ENCODE data around the gene NEK4.
"Not testable (repeated sequence)": the region's sequence is repeated elsewhere in the genome, so short reads cannot be mapped to it uniquely, and the experiment has no call there.

Gene NEK4

DNA sequence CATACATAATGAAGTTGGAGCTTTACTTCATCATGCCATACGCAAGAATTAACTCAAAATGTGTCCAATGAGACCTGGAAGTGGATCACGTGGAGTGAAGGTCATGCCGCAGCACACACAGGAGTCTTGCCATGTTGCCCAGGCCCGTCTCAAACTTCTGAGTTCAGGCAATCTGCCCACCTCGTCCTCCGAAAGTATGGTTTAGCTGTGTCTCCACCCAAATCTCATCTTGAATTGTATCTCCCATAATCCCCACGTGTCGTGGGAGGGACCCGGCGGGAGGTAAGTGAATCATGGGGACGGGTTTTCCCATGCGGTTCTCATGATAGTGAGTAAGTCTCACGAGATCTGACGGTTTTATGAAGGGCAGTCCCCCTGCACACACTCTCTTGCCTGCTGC, 39.1 kb downstream of the NEK4 start:
- no peak for DNase-seq (ENCODE audit: low spot score)

DNA sequence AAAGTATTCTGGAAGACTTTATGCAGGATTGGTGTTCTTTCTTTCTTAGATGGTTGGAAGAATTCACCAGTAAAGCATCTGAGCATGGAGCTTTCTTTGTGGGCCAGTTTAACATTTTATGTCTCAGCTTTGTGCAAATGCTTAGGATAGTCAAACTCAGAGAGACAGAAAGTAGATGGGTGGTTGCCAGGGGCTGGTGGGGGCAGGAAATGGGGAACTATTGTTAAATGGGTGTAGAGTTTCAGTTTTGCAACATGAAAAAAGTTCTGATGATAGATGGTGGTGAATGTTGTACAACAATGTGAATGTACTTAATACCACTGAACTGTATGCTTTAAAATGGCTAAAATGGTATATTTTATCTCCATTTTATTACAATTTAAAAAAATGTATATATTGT, 40.1 kb downstream of the NEK4 start:
- no peak for DNase-seq (ENCODE audit: low spot score)

DNA sequence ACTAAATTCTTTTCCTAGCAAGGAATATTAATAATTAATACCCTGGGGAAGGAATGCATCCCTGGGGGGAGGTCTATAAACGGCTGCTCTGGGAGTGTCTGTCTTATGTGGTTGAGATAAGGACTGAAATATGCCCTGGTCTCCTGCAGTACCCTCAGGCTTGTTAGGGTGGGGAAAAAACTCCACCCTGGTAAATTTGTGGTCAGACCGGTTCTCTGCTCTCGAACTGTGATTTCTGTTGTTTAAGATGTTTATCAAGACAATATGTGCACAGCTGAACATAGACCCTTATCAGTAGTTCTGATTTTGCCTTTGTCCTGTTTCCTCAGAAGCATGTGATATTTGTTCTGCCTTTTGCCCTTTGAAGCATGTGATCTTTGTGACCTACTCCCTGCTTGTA, 42.0 kb downstream of the NEK4 start:
- not testable (repeated sequence) for DNase-seq (ENCODE audit: low spot score)

DNA sequence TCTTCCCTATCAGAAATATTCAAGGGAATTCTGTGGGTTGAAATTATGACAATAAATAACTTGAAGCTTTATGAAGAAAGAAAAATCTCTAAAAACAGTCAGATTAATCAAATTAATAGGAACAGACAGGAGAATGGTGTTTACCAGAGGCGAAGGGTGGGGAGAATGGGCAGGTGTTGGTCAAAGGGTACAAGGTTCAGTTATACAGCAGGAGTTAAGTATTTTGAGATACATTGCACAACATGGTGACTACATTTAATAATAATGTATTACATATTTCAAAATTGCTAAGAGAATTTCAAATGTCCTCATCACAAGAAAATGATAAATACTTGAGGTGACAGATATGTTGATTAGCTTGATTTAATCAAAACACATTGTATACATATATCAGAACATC, 46.2 kb downstream of the NEK4 start:
- DNase-seq (ENCODE audit: low spot score), result no peak

DNA sequence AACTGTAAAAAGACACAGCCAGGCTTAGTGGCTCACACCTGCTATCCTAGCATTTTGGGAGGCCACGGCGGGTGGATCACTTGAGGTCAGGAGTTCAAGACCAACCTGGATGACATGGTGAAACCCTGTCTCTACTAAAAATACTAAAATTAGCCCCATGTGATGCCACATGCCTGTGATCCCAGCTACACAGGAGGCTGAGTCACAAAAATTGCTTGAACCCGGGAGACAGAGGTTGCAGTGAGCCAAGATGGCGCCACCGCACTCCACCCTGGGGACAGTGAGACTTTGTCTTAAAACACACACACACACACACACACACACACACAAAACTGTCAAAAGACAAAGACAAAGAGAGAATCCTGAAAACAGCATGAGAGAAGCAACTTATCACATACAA, 46.8 kb downstream of the NEK4 start:
- no peak for DNase-seq (ENCODE audit: low spot score)

DNA sequence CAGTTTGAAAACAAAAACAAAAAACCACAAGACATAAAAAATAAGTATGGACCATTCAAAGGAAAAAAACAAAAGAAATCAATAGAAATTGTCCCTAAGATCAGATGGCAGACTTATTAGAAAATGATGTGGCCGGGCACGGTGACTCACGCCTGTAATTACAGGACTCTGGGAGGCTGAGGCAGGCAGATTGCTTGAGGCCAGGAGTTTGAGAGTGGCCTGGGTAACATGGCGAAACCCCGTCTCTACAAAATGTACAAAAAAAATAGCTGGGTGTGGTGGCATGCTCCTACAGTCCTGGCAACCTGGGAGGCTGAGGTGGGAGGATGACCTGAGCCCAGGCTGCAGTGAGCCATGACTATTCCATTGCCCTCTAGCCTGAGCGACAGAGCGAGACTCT, 48.2 kb downstream of the NEK4 start:
- no peak for DNase-seq (ENCODE audit: low spot score)

DNA sequence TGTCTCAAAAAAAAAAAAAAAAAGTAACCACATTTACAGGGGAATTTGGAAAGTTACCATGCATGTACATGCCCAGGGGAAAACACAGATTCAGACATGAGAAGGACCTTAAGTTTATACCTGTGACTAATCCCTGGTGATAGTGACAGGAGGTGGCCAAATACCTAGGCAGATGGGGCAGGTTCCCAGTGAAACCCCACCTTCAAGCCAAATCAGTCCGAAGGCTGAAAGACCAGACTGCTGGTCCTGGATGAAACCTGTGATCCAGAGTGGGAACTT, 49.1 kb downstream of the NEK4 start:
- DNase-seq (ENCODE audit: low spot score), result no peak

DNA sequence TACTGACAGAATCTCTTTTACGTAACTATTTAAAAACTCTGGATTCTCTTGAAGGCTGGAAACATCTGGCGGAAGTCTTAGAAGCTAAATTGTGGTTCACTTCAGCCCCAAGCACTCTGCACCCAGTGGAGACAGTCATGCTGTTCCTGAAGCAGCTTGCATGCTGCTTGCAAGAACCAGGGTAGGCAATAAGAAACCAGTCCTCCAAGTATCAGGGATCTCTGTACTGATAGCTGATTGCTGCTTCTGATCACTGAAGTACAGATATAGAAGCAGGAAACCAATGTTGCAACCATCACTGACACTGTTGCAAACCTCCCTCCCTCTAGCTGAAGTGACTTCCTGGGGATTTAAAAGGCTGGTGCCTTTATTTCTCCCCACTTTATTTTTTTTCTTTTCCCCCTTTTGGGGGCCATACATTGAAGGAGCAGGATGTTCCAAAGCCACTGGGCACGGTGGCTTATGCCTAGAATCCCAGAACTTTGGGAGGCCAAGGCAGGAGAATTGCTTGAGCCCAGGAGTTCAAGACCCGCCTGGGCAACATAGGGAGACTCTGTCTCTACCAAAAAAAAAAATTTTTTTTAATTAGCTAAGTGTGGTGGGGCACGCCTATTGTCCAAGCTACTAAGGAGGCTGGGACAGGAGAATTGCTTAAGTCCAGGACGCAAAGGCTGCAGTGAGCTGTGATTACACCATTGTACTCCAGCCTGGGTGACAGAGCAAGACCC, 49.6 kb downstream of the NEK4 start:
- no peak for DNase-seq (ENCODE audit: low spot score)

DNA sequence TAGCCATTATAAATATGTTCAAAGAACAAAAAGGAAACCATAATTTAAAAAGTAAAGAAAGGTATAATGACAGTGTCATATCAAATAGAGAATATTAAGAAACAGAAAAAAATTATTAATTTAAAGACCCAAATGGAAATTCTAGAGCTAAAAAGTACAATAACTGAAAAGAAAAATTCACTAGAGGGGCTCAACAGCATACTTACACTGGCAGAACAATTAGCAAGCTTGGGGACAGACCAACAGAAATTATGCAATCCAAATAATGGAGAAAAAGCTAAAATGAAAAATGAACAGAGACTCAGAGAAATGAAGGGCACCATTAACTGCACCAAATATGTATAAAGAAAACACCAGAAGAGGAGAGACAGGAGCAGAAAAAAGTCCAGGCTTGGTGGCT, 51.1 kb downstream of the NEK4 start:
- no peak for DNase-seq (ENCODE audit: low spot score)

DNA sequence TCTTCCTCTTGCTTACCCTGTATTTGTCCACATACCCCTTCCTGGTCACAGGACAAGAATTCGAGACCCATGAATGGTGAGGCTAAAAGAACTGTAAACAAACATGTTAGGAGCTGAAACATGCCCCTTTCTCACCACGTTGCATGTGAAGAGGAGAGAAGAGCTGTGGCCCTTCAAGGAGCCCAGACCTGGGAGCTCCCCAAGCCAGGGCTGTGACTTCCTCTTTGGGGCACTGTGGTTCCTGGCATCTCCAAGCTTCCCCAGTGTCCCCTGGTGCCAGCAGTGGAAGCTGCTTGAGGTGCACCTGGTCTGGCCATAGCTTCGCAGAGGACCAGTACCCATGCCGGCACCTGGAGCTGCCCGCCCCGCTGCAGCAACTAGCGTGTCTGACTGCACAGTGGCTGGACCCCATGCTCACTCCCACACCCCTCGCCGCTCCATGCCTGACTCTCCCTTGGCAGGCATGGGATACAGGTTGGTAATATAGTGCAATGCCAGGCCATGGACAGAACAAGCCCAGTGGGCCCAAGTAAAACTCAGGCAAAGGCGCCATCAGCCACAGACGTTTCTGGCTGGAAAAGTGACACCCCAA, 54.9 kb downstream of the NEK4 start:
- DNase-seq (ENCODE audit: low spot score), result no peak

DNA sequence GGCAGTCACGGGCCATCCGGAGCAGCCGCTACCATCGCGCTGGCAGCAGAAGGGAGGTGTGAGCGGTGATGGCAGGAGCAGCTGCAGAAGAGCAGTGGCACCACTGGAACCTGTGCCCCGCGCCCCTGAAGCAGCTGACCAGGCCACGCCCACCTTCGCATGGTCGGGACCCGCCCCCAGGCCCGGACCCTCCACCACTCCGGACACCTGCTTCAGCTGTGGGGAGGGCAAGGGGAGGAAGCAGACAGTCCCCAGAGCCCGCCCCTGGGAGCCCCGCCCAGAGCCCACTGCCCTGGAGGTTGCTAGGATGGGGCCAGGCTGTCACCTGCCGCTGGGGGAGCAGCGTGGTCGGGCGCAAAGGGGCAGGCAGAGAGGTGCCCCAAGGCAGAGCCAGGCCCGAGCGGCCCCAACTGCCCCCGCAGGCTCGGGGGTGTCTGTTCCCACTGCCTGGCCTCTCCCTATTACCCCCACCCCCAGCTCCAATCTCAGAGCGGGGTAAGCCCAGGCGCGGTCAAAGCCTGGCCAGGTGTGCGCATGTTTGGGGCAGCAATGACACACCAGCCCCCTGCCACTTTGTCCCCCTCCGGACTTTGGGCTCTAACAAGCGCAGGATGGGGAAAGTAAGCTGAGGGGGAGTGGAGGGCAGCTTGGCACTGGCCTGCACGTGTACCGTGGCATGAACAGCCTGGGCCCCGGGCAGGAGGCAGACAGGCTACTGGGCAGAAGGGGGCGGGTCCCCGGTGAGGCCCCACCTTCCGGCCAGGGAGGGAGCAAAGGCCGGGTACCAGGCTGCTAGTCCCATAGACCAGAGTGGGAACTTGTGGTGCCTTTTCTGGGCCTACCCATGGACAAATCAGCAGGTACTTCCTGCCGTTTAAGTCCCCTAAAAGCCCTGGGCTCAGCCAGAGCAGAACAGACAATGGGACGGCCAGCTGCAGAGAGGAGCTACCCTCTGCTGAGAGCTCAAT, 56.1 kb downstream of the NEK4 start:
- no peak for DNase-seq (ENCODE audit: low spot score)

DNA sequence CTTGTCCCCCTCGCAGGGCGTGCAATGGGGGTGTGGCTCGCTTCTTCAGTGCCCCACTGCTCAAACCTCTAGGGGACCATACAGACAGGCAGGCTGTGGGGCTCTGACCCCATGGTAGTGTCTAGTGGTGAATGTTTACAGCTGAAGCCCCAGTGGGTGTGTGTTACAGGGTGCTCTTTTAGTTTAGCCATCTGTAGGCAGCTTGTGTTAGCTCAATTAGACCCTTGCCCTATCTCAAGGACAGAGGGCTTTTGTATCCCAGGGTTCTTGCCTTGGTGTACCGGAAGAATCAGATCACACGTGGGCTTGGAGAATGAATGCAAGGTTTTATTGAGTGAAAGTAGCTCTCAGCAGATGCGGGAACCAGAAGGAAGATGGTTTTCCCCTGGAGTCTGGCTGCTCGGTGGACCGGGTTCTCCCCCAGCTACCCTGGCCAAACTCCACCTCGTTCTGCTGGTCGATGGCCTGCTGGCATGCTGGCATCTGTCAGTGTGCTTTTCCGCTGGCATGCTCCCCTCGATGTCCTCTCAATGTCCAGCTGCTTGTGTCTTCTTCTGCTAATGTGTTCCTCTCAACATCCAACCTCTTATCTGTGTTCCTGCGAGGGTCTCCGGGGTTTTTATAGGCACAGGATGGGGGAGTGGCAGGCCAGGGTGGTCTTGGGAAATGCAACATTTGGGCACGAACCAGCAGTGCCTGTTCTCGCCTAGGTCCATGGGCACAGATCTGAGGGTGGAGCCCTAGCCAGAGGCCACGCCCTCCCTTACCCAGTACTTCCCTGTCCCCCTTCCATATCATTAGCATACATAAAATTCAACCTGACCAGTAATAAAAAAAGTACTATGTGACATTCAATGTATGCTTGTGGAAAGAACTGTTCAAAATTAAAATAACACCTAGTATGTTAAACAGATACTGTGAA, 58.2 kb downstream of the NEK4 start:
- DNase-seq (ENCODE audit: low spot score), result no peak

DNA sequence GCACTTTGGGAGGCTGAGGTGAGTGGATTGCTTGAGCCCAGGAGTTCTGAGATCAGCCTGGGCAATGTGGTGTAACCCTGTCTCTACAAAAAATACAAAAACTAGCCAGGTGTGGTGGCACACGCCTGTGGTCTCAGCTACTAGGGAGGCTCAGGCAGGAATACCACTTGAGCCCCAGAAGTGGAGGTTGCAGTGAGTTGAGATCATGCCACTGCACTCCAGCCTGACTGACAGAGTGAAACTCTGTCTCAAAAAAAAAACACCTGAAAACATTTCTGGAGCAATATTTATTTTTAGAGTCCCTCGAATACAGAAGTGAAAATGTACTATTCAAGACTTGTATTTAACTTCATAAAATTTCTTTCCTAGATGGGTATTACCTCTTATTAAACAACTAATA, 60.2 kb downstream of the NEK4 start:
- no peak for DNase-seq (ENCODE audit: low spot score)

DNA sequence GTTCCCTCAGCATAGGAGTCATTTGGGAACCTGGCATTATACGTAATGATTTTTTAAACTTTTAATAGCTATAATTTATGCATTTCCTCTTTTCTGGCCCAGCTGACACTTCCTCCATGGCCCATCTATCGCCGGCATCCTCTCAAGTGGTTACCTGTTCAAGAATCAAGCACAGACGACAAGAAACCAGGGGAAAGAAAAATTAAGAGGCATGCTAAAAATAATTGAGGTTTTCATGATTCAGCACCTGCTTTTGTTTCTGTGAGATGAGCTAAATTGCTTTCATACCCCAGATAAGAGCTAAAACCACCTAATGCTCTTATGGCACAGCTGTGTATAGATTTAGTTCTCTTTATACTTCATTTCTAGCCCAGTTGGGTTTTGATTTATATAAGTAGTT, 63.2 kb downstream of the NEK4 start:
- no peak for DNase-seq (ENCODE audit: low spot score)

DNA sequence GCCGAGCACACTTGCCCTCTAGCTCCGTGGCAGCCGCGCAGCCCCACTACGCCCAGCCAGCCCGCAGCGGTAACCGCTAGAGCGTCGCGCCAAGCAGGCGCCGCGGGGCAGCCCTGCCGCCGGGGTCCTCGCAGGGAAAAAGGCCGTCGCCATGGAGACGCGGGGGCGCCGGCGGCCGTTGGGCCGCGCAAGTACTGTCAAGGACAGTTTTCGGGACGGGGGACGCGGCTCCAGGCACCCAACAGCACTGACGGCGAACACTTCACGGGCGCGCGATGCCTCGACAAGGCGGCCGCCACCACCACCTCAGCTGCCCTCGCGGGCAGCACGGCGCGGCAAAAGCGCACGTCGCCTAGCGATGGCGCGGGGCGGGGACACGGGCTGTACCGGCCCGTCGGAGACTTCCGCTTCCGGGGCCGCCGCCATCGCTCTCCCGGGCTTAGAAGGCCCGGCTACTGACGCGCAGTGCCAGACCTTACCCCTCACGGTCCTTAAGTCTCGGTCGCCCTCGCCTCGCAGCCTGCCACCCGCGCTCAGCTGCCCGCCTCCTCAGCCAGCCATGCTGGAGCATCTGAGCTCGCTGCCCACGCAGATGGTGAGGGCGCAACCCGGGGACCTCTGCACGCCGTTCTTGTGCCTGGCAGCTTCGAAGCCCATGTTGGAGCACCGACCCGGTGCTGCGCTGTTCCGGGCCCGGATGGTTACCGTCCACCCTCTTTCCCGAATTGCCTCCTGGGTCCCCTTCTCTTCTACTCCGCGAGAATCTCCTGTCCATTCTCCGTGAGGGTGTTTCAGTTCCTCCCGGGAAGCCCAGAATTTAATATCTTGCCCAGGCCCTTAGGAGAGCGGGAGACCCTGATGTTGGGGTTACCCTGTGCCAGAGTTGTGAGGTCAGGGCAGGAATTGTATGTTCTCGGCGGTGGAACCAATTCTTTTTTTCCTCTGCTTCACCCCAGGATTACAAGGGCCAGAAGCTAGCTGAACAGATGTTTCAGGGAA, 64.8 kb downstream of the NEK4 start, which contains the start of the genes GLT8D1 and SPCS1:
Gene GLT8D1 (minus strand): TSS at position 104 of the 999 bp plus-strand sequence. CDS start 5,331 bp downstream, outside the sequence.
Gene SPCS1 (plus strand): TSS at position 419 of the 999 bp plus-strand sequence. CDS start 141 bp downstream, at position 560.
- peak; percentile 61 for DNase-seq (ENCODE audit: low spot score)

DNA sequence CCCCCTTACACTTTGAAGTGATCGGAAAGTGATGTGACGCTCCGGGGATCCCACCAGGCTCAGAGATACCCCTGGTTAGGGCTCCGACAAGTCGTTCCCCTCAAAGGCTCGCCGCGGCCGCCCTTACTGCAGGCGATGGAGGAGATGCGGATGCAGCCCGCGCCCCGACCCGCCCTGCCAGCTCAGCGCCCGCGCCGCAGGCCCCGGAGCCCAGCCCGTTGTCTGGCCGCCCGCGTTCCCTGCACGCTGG, 65.4 kb downstream of the NEK4 start:
- no peak for DNase-seq (ENCODE audit: low spot score)

DNA sequence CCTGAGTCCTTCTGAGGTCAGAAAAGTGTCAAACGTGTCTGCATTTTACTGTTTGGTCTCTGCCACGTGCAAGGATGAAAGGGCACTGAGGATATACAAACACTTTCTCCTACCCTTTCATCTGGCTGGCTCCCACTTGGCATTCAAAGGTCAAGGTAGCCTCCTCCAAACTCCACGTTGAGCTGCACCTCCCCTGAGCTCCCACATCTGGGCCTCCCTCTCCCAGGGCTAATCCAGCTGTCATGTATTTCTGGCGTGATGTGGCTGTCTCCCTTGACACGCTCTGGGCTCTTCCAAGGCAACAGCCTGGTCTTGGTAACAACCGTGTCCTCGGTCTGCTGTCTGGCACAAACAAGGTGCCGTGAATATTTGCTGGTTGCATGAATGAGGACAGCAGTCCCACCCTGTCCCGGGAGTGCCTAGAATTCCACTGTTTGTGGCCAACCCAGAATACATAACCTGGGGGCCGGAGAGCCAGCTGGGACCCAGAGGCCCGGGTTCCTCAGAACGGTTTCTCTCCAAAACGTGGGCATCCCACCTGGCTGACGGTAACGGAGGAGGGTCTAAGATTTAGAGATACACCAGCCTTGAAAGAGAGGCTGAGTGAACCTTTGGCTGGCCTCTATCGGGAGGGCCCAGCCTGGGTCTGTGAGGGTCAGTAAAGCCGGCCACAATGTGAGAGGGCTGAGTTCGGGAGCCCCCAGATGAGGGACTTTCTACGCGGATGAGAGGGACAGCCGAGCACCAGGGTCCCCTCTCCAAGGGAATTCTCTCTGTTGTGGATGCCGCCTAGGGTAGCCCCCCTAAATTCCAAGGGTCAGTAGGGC, 65.9 kb downstream of the NEK4 start:
- DNase-seq (ENCODE audit: low spot score), result peak; percentile 18

DNA sequence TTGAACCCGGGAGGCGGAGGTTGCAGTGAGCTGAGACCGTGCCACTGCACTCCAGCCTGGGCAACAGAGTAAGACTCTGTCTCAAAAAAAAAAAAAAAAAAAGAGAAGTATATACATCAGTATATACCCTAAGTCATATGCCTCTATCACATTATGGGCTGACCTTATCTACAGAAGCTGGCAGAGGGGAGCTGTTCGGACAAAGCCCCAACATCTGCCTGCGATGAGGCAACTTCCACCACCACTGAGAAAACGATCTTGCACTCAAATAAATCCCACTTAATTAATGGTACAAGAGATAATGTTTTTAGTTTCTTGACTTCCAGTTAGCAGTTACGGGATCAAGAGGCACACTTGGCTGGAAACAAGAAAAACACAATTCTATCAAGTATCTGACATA, 67.4 kb downstream of the NEK4 start:
- no peak for DNase-seq (ENCODE audit: low spot score)

DNA sequence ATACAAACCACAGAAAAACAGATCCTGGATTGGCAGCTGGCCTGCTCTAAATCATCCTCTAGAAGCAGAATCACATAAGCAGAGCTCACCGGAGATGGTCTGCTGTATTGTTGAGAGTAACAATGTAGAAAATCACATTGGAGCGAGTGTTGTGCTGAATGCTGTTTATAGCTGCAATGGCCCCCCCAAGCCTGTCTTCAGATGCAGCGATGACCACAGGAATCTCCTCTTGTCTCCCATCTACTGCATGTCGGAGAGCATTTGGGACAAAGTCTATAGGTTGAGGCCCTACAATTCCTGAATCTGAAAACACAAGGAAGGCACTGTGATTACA, 73.1 kb downstream of the NEK4 start:
- no peak for DNase-seq (ENCODE audit: low spot score)

Measured in HuH-7 (cell line).